DMS114 treated with DMSO at 0.1 percent for 48 hours (cell line): ENCODE measurements around the gene LIN54.
"Not testable (repeated sequence)": the region's sequence is repeated elsewhere in the genome, so short reads cannot be mapped to it uniquely, and the experiment has no call there.

Experiments used
- DNase-seq: peaks from one replicate; lab custom pipeline; 2025; ENCODE audit not compliant: unreplicated experiment; lab: John Stamatoyannopoulos, UW

Gene LIN54

DNA sequence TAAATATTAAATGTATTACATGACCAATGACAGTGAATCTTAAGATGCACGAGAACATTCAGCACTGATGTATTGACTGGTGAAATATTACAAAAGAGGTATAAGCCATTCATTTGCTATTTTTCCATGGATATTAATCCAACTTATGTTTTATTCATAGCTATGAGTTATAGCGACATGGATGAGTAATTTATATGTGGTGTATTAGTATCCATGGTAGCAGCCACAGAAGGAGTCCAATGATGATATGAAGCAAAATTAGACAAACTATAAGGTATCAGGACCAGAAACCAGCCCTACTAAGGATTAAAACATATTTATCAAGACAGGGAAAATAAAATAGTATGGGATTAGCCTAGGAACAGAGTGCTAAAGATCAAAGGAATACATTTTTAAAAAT, 59.4 kb downstream of the LIN54 start:
- DNase-seq = no peak

- no peak for DNase-seq
These were observed 61.9 kb downstream of the LIN54 start for GRCh38 chr4:82948647-82949204.

- DNase-seq = no peak
These were observed 63.1 kb downstream of the LIN54 start for GRCh38 chr4:82947498-82947897.

GRCh38 chr4:82939414-82939813, 71.2 kb downstream of the LIN54 start:
- DNase-seq = no peak

DNA sequence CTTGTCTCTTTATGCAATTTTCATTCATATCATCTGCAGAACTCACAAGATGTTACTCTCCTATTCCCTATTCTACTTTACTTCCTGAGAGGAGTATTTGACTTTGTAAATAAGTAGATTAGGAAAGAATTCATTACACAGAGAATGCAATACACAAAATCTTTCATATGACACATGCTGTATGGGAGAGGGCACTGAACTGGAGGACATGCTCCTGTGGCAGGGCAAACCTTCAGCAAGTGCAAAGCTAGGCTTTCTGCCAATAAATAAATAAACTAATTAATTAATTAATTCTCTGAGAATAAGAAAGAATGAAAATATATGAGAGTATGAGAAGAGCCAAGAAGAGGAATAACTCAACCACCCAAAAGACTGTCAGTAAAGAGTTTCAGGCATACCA, 76.2 kb downstream of the LIN54 start:
- DNase-seq = no peak

DNA sequence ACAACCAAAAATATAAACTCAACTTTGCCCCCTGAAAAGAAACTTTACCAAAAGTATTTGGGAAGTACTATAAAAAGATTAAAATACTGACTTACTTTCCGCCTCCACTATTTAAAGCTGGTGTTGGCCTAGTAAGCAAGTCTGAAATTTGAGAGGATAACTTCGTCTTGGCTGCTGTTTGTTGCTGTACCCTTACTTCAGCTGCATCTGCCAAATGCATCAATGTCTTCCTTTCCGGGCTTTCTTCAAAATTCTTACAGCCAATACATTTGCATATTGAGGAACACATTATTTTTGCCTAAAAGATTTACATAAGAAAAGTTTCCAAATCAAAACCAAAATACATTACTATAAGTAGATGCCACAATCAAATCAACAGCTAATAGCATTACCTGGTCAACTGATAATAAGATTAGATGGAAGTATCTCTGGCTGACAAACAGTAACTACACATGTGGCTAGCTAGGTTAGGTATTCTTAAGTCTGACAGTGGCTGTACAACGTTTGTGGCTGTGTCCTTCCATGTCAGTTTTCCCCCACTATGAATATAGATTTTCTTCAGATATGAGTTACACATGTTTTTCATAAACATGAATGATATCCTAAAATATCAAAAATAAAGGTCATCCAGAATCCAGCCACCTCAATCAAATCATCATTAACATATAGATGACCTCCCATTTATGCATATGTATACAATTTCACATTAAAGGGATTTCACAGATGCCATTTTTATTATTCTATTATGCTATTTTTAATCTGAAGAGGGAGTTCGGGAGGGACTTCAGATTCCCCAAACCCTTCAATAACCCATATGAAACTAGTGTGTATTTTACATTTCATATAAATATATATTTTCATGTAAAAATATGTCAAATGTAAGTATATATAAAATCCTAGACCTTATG, 79.5 kb downstream of the LIN54 start:
- DNase-seq = no peak

GRCh38 chr4:82921795-82922194, 88.8 kb downstream of the LIN54 start:
- no peak for DNase-seq

DNA sequence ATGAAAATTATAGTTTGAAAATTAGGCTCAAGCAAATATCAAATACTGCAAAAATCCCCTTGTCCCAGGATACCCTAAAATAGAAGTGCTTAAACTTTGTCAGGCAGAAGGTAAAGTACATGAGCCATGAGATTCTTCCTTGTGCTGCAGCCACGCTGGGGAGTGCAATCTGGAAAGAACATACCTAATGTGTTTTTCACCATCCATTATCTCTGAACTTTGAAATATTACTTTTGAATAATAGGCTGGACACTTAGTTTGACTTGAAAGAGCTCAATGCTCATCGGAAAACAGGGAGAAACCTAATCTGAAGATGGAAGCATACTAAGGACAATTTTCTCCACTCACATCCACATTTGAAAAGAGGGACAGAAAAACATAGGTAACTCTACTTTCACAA, 91.2 kb downstream of the LIN54 start:
- no peak for DNase-seq

DNA sequence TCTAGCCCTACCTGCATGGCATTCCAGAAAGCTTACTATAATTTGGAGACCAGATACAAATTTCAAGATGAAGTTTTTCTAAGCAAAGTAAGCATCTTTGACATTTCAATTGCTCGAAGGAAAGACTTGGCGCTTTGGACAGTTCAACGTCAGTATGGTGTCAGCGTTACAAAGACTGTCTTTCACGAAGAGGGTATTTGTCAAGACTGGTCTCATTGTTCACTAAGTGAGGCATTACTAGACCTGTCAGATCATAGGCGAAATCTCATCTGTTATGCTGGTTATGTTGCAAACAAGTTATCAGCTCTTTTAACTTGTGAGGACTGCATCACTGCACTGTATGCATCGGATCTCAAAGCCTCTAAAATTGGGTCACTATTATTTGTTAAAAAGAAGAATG, 92.5 kb downstream of the LIN54 start:
- DNase-seq = no peak

DNA sequence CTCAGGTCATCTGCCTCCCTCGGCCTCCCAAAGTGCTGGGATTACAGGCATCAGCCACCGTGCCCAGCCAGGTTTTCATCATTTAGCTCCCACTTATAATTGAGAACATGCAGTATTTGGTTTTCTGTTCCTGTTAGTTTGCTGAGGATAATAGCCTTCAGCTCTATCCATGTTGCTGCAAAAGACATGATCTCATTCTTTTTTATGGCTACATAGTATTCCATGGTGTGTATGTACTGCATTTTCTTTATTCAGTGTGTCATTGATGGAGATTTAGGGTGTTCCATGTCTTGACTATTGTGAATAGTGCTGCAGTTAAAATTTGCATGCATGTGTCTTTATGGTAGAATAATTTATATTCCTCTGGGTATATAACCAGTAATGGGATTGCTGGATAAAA, 96.7 kb downstream of the LIN54 start:
- not testable (repeated sequence) for DNase-seq

GRCh38 chr4:82913305-82913704, 97.3 kb downstream of the LIN54 start:
- DNase-seq = no peak

- DNase-seq = no peak
These were observed 101.3 kb downstream of the LIN54 start for GRCh38 chr4:82909326-82909725.

DNA sequence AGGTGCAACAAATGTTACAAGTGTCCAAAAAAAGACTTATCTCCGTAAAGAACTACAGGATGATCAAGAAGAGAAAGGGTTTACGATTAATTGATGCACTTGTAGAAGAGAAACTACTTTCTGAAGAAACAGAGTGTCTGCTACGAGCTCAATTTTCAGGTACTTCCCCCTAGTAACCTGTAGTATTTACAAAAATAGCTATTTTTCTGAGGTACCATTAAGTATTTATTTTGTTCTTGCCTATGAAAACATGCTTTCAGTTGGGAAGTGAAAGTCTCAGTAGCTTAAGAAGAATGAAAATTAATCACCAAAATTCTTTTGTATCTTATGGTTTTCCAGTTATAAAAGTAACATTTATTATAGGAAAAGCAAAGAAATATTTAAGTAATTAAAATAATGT, 104.2 kb downstream of the LIN54 start:
- DNase-seq = no peak

- DNase-seq = no peak
These were observed 105.4 kb downstream of the LIN54 start for GRCh38 chr4:82905205-82905604.

DNA sequence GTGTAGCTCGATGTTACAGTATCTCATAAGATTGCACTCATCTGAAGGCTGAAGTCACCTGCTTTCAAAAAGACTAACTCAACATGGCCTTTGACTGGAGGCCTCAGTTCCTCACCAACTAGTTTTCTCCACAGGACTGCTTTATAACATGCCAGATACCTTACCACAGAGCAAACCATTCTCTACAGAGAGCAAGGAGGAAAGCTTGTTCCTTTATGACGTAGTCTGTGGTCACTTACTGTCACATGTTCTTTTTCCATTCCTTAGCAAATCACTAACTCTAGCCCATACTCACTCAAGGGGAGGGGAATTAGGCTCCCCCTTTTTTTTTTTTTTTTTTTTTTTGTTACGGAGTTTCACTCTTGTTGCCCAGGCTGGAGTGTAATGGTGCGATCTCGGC, 106.9 kb downstream of the LIN54 start:
- DNase-seq = no peak

DNA sequence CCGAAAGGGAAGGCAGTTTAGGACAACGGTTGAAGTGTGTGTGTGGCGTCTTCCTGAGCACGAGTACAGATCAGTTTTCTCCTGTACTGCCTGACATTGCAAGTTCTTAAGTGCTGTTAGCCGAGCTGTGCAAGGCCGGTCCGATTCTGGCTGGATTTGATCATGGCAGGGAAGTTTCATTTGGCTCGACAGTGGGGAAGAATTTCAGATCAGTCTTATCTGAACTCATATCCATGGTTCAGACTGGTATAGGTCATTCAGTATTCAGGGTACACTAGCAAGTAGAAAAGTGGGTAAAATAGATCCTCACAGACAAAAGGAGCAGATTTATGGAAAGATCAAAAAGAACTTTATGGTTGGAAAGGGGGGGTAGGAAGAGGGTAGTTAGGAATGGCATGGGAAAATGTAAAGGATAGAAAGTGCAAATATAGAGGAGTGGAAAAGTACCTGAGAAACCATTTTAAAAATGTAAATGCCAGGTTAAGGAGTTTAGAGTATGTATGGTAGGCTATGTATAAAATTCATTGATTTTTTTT, 109.4 kb downstream of the LIN54 start:
- DNase-seq = no peak

GRCh38 chr4:82900411-82901182, 110.0 kb downstream of the LIN54 start, which contains the start of gene THAP9:
TSS of gene THAP9 (plus strand) at chr4:82900735. CDS start at chr4:82900803, 68 bp downstream.
- DNase-seq = peak; percentile 91

GRCh38 chr4:82900066-82900410, 110.6 kb downstream of the LIN54 start:
- peak; percentile 46 for DNase-seq

- DNase-seq = no peak
These were observed 111.1 kb downstream of the LIN54 start for GRCh38 chr4:82899374-82900065.

DNA sequence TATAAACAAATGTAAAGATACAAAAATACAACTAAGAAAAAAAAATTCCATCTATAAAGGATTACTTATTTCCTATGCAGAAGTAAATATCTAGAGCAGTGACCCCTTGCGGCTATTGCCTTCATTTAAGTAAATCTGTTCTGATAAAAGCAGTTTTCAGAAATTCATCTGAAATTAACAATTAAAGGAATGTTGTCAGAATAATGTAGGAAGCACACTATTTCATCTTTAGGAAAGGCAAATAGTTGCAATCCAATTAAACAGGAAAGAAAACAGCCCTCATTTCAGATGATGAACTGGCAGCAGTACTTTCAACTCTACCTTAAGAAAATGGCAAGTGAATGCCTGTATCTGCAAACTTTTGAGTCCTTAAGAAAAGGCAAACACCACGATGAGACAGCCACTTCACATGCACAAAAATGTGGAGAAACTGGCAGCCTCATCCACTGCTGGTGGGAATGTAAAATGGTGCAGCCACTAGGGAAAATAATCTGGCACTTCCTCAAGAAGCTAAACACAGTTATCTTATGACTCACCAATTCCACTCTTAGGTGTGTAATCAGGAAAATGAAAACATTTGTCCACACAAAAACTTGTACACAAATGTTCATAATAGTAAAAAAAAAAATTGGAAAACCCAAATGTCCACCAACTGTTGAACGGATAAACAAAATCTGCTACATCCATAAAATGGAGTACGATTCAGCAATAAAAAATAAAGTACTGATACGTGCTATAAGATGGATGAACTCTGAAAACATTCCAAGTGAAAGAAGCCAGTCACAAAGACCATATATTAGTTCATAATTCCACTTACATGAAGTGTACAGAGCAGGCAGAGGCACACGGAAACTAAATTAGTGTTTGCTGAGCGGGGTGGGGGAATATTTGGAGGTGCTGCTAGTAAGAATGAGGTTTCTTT, 112.0 kb downstream of the LIN54 start:
- DNase-seq = peak; percentile 18
